Mesothelial cell of epicardium (in vitro differentiated cells): Measurements from ENCODE around the gene TMBIM6. TPM values are rescaled to one million over a fixed set of nuclear protein-coding genes. Genes with fewer than 3 reads are reported as not detected.
"Not testable (repeated sequence)": the region's sequence is repeated elsewhere in the genome, so short reads cannot be mapped to it uniquely, and the experiment has no call there.

Experiments used
- DNase-seq, 2 experiments: peaks; one replicate each; pipeline ENCODE4 v3.0.0; 2021; ENCODE audit warnings: low spot score in 2 of 2; ENCODE audit not compliant: unreplicated experiment in 2 of 2
- H3K27ac Mint-ChIP-seq: 2 replicates; pipeline ENCODE4 v1.8.0; 2021; ENCODE audit warnings: mixed read lengths
- H3K27me3 Mint-ChIP-seq: 2 replicates; pipeline ENCODE4 v1.8.0; 2021; ENCODE audit warnings: low read depth, mixed read lengths
- H3K36me3 Mint-ChIP-seq: 2 replicates; pipeline ENCODE4 v1.8.0; 2021; ENCODE audit warnings: mixed read lengths
- H3K4me1 Mint-ChIP-seq: 2 replicates; pipeline ENCODE4 v1.8.0; 2021; ENCODE audit warnings: mixed read lengths
- H3K4me3 Mint-ChIP-seq: 2 replicates; pipeline ENCODE4 v1.8.0; 2021; ENCODE audit warnings: mild to moderate bottlenecking, moderate library complexity, mixed read lengths
- H3K9me3 Mint-ChIP-seq: 2 replicates; pipeline ENCODE4 v1.8.0; 2021; ENCODE audit warnings: mixed read lengths
- CTCF ChIP-seq: fragments of 200-600 bp; sonication (generic); IDR thresholded peaks from one replicate; pipeline ENCODE4 v1.5.0; 2021; ENCODE audit warnings: antibody characterized with exemption; ENCODE audit not compliant: unreplicated experiment
- total RNA-seq: library from RNA; stranded (reverse); gene quantifications from 3 replicates; pipeline ENCODE4 v1.2.1, GENCODE V29; 2021

TMBIM6 gene
- total RNA-seq, 1 donor from 2014 or later = 296 TPM

GRCh38 chr12:49720214-49720613 is 21.1 kb upstream of the TMBIM6 start:
- no peak for DNase-seq
- Mint-ChIP-seq H3K36me3 (no peaks in the 10 kb centered on the region), H3K27me3 (peaks cover 50% of the 10 kb centered on the region), H3K9me3 (no peaks in the 10 kb centered on the region), H3K27ac (no peak overlapping the region), H3K4me3 (no peak overlapping the region), H3K4me1 (no peaks in the 10 kb centered on the region)
- TF ChIP-seq CTCF = no peak

DNA sequence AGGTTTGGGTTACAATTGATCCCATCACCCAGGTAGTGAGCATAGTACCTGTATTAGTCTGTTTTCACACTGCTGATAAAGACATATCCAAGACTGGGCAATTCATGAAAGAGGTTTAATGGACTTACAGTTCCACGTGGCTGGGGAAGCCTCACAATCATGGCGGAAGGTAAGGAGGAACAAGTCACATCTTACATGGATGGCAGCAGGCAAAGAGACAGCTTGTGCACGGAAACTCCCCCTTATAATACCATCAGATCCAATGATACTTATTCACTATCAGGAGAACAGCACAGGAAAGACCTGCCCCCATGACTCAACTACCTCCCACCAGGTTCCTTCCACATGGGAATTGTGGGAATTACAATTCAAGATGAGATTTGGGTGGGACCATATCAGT is 20.0 kb upstream of the TMBIM6 start:
- H3K27ac Mint-ChIP-seq, H3K4me3 Mint-ChIP-seq, H3K36me3 Mint-ChIP-seq, DNase-seq, H3K9me3 Mint-ChIP-seq, H3K4me1 Mint-ChIP-seq: not testable (repeated sequence)
- H3K27me3 Mint-ChIP-seq = peaks cover 46% of the 10 kb centered on the region

DNA sequence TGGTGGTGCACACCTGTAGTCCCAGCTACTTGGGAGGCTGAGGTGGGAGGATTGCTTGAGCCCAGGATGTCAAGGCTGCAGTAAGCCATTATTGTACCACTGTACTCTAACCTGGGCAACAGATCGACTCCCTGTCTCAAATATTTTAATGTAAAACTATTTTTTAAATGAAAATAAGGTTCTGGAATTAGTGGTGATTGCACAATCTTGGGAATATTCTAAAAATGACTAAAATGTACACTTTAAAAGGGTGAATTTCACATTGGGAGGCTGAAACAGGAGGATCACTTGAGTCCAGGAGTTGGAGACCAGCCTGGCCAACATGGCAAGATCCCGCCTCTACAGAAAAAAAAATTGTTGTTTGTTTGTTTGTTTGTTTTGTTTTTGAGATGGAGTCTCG is 12.9 kb upstream of the TMBIM6 start:
- Mint-ChIP-seq H3K27ac (no peak overlapping the region), H3K36me3 (no peaks in the 10 kb centered on the region), H3K9me3 (no peaks in the 10 kb centered on the region), H3K4me1 (no peaks in the 10 kb centered on the region), H3K27me3 (peaks cover 35% of the 10 kb centered on the region), H3K4me3 (no peak overlapping the region)
- no peak for DNase-seq
- no peak for TF ChIP-seq CTCF

GRCh38 chr12:49730050-49730449 is 11.3 kb upstream of the TMBIM6 start:
- no peak for DNase-seq
- Mint-ChIP-seq H3K27me3 (peaks cover 26% of the 10 kb centered on the region), H3K4me3 (no peak overlapping the region), H3K27ac (no peak overlapping the region), H3K9me3 (peaks cover 2% of the 10 kb centered on the region), H3K36me3 (no peaks in the 10 kb centered on the region), H3K4me1 (no peaks in the 10 kb centered on the region)
- no peak for TF ChIP-seq CTCF

GRCh38 chr12:49730568-49731101 is 10.7 kb upstream of the TMBIM6 start:
- H3K4me1 Mint-ChIP-seq = no peaks in the 10 kb centered on the region
- no peaks in the 10 kb centered on the region for H3K36me3 Mint-ChIP-seq
- H3K4me3 Mint-ChIP-seq = no peak overlapping the region
- peaks cover 7% of the 10 kb centered on the region for H3K9me3 Mint-ChIP-seq
- TF ChIP-seq CTCF = no peak
- H3K27ac Mint-ChIP-seq = no peak overlapping the region
- DNase-seq = no peak
- peaks cover 24% of the 10 kb centered on the region for H3K27me3 Mint-ChIP-seq

DNA sequence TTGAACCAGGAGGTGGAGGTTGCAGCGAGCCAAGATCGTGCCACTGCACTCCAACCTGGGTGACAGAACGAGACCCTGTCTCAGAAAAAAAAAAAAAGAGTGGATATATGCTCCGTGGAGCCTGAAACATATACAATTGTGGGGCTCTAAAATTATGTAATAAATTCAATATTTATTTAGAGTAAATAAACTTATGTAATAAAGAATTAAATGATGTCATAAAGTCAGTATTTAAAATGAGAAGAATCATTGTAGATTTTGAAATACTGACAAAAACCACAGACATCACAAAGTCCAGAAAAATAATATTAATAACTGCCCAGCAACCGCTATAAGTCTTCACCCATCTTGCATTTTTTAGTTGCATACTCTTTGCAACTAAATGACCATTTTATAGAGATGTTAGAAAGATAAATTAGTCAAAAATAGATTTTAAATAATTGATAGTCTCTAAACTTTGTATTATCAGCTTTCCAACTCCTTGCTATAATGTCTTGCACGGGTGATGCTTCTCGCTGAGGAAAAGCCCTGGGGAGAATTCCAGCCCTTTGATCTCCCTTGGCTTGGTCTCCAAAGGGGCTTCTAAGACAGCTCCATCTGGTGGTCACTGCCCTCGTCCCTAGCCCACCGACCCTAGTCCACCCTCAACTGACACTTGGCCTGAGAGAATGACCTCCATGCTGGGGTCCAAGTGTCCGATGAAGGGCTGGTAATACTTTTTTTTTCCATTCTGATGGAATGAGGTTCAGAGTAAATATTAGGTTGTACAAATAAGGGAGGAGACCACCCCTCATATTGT is 7.9 kb upstream of the TMBIM6 start:
- Mint-ChIP-seq H3K9me3 (peaks cover 7% of the 10 kb centered on the region), H3K27ac (no peak overlapping the region), H3K27me3 (peaks cover 19% of the 10 kb centered on the region), H3K4me1 (no peaks in the 10 kb centered on the region), H3K4me3 (no peak overlapping the region), H3K36me3 (no peaks in the 10 kb centered on the region)
- no peak for TF ChIP-seq CTCF
- no peak for DNase-seq

DNA sequence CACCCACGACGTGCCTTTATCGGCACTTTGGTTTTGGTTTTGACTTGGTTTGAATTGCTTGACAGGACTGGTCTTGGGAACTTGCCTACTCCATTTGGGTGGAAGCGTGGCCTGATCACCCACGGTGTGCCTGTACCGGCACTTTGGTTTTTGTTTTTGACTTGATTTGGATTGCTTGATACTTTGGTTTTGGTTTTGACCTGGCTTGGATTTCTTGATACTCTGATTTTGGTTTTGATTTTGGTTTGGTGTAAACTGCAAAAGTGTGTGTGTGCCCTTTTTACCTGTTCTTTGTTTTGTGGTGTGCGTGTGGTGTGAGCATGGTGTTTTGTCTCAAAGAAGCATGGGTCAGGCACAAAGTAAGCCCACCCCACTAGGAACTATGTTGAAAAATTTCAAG is 6.5 kb upstream of the TMBIM6 start:
- H3K27ac Mint-ChIP-seq, DNase-seq, H3K9me3 Mint-ChIP-seq, H3K36me3 Mint-ChIP-seq, H3K4me3 Mint-ChIP-seq, H3K4me1 Mint-ChIP-seq: not testable (repeated sequence)
- peaks cover 19% of the 10 kb centered on the region for H3K27me3 Mint-ChIP-seq

DNA sequence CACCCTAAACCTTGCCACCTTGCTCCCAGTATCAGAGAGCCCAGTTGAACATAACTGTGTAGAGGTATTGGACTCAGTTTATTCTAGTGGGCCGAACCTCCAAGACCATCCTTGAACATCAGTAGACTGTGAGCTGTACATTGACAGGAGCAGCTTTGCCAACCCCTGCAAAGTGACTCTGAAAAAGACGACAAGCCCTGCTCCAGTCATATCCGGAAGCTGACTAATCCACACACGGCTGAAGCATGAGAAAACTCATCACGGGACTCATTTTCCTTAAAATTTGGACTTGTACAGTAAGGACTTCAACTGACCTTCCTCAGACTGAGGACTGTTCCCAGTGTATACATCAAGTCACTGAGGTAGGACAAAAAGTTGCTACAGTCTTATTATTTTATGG is 2.6 kb upstream of the TMBIM6 start:
- not testable (repeated sequence) for H3K9me3 Mint-ChIP-seq, DNase-seq, H3K4me3 Mint-ChIP-seq, H3K27me3 Mint-ChIP-seq, H3K27ac Mint-ChIP-seq, H3K36me3 Mint-ChIP-seq
- H3K4me1 Mint-ChIP-seq = peaks cover 21% of the 10 kb centered on the region

DNA sequence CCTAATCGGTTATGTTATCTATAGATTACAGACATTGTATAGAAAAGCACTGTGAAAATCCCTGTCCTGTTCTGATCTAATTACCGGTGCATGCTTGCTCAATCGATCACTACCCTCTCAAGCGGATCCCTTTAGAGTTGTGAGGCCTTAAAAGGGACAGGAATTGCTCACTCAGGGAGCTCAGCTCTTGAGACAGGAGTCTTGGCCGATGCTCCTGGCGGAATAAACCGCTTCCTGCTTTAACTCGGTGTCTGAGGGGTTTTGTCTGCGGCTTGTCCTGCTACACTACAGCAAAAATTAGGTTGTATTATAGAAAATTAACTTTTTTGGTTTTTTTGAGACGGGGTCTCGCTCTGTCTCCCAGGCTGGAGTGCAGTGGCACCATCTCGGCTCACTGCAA is 1.1 kb upstream of the TMBIM6 start:
- not testable (repeated sequence) for DNase-seq, H3K27ac Mint-ChIP-seq

More for the DNA sequence above, 1.1 kb upstream of the TMBIM6 start:
- H3K4me1 Mint-ChIP-seq = peaks cover 30% of the 10 kb centered on the region
- H3K9me3 Mint-ChIP-seq, H3K36me3 Mint-ChIP-seq, H3K4me3 Mint-ChIP-seq, H3K27me3 Mint-ChIP-seq: not testable (repeated sequence)
